Activated CD4-positive, alpha-beta T cell treated with anti-CD3 and anti-CD28 coated beads for 1 hour (primary cell): Measurements from ENCODE around the gene MTARC2.

ENCODE experiments used
- DNase-seq: peaks from one replicate; pipeline ENCODE4 v3.0.0-alpha.2; 2020

Gene MTARC2

DNA sequence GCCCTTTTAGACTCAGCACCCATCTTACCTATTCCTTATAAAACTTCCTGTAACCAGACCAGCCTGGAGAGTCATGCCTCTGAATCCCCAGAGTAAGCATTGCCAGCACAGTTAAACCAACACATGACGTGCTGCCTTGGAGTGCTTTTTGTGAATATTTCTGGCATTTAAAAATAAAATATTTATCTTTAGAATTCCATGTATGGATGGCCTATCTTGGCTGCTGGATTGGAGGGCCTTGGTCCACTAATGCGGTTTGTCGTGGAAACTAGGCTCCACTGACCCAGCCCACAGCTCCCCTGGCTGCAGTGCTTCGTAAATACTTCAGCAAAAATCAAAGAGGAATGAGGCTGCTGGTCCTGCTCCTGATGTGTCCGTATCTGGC is 56.1 kb downstream of the MTARC2 start:
- DNase-seq, result no peak

DNA sequence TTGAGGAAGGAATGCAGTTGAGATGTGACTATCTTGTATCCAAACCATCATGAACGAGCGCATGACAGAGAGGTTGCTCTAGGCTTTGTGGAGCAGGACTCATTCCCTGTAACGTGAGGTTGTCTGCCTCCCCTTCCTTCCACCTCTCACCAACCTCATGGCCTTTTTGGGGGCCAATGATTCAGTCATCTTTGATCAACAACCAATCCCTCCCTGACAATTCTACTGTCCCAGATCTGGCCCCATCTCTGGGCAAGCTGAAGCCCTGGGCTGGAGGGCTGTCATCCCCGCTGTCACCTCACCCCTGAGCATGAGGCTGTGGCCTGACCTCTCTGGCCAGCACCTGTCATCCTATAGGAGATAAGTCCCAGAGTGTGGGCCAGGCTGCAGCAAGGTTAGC is 58.3 kb downstream of the MTARC2 start:
- no peak for DNase-seq

- no peak for DNase-seq
These were observed 59.6 kb downstream of the MTARC2 start for GRCh38 chr1:220807726-220808125.

DNA sequence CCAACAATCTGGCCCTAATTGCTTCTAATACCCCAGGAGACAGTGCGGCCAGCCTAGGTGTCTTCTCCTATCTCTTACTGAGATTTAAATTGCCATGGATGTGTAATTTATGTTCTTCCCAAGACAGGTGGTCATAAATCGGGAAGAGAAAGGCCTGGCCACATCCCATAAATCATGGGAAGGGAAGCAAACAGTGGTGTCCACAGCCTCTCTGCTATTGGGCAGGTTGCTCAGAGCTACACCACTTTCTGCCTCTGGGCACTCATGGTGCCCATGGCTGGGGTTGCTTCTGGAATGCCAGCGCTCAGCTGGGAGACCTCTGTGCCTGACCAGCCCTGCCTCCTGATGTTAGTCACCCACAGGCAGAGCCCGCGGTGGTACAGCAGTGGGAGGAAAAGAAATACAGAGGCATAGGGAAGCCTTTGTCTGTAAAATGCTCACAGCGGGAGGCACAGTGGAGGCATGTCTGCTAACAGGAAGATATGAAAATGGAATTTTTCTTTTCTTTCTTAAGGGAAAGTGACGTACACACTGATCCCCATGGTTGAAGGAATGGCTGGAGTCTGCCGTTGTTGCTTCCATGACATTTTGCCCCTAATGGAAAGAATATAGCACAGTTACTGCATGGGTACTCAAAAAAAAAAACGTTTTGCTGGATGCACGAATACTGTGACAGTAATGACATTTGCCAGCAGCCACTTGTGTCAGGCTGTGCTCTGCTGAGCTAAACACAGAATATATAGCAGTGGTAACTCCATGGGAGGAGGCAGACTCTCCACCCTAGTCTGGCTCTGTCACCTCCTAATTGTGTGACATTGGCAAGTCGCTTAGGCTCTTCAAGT is 60.4 kb downstream of the MTARC2 start:
- no peak for DNase-seq

- no peak for DNase-seq
These were observed 61.0 kb downstream of the MTARC2 start for GRCh38 chr1:220809187-220809550.

GRCh38 chr1:220809704-220810103 is 61.6 kb downstream of the MTARC2 start:
- DNase-seq, result no peak

DNA sequence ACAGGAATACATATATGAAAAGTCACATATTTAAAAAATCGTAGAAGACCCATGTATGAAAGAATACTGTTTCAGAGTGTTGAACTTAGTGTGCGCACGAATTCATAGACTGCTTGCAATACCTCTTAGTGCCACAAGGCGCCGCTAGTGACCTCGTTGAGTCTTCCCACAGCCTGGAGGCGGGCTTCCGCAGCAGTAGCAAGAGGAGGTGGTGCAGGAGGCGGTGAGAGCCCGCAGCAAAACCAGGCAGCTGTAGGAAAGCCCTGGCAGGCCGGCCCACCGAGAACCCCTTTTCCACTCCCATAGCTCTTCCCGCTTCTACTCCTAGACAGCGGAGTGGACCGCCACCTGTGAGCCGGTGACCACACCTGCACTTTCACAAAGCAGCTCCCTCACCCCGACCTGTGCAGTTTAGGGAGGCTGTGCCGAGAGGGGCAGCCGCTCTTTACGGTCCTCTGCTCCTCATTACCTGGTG is 62.1 kb downstream of the MTARC2 start:
- peak; percentile 48 for DNase-seq

DNA sequence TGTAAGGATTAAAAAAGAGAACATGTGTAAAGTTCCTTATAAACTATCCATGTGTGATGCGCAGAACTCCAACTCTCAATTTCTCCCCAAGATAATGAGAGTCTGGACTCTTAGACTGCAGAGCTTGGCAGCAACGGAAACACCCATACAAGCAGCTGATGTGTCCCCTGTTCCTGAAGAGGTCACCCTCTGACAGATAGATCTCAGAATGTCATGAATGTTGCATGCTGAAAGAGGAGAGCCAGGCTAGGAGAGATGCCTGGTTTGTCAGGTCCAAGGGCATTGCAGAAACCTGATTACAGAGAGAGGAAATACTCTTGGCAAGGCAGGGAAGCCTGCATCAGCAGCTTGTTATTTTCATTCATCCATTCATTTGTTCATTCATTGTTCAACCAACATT is 62.8 kb downstream of the MTARC2 start:
- DNase-seq, result no peak

DNA sequence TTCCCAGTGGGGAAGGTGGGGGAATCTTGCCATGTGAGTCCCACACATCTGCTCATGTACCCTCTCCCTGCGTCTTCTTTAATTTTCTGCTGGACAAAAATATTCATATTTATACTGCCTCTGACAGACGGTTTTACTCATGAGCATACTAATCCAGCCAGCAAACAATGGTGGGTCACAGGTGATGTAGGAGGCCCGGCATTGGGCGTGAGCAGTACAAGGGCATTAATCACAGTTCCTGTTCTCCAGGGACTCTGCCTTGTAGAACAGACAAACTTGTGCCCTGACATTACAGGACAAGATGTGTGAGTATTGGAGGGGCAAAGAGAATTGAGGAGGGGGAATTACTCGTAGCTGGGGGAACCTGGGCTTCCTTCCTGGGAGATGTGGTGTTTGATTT is 63.6 kb downstream of the MTARC2 start:
- no peak for DNase-seq

DNA sequence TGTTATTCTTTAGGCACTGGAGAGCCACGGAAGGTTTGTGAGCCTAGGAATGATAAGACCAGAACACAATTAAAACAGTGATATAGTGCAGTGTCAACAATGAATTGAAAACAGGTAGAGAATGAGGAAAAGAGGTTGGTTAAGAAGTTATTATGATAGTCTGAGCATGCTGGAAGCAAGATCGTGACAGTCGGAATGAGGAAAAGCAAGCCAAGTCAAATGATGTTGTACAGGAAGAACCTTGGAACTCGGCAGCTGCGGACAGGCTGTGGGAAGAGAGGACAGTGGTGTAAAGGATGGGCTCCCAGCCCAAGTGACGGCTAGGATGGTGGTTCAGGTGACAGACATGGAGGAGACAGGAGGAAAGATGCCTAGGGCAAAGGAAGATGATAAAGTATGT is 64.2 kb downstream of the MTARC2 start:
- DNase-seq, result no peak

GRCh38 chr1:220813013-220813412 is 64.9 kb downstream of the MTARC2 start:
- no peak for DNase-seq

DNA sequence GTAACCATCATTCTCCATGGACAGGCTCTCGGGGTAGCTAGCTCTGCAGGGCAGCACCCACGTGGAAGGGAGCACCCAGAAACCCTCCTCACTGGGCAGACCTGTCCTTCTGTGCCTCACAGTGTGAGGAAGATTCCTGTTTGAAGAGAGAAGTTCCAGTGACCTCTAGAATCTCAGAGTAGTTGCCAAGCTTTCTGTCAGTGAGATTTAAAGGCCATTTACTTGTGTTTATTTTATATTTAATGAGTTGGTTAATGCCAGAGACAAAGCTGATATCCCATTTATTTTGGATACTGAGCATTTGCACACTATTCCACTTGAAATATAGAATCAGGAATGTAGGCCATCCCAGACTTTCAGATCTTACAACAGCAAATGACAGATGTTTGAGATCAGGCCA is 67.3 kb downstream of the MTARC2 start:
- no peak for DNase-seq

DNA sequence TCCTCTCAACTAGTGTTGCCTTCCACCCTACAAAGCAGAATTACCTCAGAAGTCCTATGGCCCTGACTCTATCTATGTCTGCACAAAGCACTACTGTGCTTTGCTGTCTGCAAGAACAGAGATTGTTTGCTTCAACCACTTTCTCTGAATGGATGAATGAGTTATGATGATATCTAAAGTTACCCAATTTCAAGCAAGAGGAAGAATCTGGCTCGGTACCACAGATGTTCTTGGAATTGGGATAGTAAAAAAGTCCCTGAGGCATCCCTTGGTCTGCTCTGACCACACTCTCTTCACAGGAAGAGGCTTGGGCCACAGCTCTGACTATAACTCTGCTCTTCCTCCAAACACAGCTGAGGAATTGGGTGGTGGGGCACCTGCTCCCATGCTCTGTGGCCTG is 69.8 kb downstream of the MTARC2 start:
- no peak for DNase-seq

GRCh38 chr1:220818421-220819173 is 70.5 kb downstream of the MTARC2 start:
- no peak for DNase-seq

DNA sequence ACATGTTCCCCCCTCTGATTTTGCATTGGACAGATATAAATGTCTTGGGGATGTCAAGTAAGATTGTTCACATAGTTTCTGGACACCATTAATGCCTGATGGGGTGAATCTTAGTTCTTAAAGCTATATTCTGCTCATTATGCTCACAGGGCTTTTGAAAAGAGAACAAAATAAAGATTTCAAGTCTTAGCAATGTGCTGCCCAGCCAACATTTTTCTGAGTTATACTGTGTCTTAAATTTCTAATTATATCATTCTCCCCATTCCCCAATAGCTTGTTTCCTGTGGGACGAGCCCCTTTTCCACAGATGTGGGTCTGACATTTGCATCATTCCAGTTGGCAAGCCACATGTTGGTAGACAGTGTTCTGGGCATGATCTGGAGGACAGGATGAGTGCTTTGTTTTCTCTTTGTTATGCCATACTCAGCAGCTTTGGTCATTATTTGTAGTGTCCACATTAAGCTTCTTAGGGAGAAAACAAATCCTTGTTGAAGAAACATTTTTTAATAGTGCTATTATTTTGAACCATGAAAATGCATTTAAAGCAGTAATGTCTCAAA is 71.4 kb downstream of the MTARC2 start:
- DNase-seq, result no peak

- DNase-seq, result no peak
These were observed 76.2 kb downstream of the MTARC2 start for GRCh38 chr1:220824031-220824989.

DNA sequence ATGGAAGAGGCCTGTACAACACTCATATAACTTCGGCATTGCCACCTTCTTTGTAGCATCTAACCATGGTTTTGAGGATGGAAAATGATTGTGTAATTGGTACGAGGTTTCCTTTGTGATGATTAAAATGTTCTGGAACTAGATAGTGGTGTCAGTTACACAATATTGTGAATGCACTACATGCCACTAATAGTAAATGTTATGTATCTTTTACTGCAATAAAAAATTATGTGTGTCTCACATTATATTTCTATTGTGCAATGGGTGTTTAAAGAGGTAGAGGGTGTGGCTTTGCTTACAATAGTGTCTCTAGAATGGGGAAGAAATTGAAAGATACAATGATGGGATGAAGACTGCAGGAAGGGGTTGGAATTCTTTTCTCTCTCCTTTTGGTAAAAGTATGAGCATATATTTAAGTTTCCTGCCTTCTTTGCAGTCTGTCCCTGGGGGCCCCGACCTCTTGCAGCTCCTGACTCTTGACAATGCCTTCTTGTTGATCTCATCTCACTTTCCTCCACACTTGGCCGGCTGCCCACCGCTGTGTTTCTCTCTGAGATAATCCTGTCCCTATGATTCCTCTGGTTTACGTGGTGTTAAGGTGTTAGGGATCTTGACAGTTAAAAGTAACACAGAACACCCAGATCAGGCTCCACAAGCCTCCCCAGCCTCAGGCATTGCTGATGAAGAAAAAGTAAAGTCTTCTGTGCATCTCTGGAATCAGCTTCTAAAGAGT is 77.9 kb downstream of the MTARC2 start:
- no peak for DNase-seq

DNA sequence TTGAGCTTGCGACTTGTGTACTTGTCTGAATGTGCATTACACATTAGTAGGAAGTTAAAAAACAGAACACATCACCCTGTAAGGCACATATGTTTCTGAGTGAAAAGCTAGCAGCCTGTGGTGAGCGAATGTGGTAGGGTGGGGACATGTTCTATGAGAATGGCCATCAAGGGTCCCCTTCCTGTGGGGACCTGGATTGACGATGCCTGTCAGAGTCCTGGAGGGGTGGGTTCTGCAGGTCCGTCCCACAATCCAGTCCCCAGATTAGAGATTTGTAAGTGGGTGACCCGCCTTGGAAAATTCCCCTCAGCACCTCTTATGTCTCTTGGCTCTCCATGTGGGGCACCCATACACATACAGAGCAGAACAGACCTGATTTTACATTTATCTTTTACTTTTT is 78.6 kb downstream of the MTARC2 start:
- no peak for DNase-seq

- no peak for DNase-seq
These were observed 79.5 kb downstream of the MTARC2 start for GRCh38 chr1:220827445-220828178.

DNA sequence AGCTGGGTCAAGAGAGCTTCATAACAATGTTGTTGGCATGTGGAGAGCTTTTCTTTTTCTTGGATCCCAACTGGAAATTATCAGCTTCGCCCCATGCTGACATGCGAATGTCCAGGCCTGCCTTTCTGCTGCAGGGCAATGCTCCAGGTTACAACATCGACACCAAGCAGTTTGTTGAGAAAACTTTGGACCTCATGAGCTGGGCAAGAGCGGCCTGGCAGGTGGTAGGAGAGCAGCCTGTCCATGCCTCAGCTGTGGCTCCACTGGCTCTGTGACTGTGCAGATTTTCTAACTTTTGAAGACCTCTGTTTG is 80.0 kb downstream of the MTARC2 start:
- DNase-seq, result no peak

DNA sequence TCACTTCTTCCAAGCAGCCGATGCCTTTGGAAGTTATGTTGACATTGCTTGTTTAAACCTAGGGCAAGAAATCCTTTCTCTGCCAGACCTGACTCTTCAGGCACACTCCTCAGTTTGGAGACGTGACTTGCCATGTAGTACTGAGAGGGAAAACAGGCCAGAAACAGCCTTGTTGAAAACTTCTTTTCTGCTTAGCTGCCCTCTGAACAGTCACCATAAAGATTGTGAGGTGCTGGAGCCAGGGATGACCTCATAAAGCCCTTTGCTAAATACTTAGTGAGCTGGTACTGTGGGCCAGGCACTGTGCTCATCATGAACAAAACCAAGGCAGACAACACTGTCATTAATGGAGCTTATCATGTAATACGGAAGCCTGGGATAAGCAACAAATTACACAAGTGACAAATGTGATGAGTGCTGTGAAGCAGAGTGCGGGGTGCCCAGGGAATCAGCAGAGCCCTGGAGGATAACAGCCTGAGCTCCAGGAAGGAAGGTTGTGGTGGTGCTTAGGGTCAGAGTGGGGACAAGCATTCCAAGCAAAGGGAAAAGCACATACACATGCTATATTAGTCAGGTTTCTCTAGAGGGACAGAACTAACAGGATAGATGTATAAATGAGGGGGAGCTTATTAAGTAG is 80.9 kb downstream of the MTARC2 start:
- no peak for DNase-seq
